ENCODE data around the gene TBX4.

GRCh38 chr17:61426482-61427304, 25.5 kb upstream of the TBX4 start:
- TF ChIP-seq RAD21 (IDR thresholded peaks at IDR 0.05; ENCODE audit: low read depth) (no peak), TAF1 (IDR thresholded peaks at IDR 0.05; ENCODE audit: low read depth) (no peak), EGR1 (IDR thresholded peaks at IDR 0.05) (no peak)

Measured in Ishikawa (cell line).